Measurements from ENCODE around the gene WDR31.

The WDR31 gene

GRCh38 chr9:113341712-113342410 is 1.8 kb upstream of the WDR31 start:
- DNase-seq (ENCODE audit: low read depth, low spot score): no peak

- no peak for DNase-seq (ENCODE audit: low read depth, low spot score)
Measured at GRCh38 chr9:113337714-113338113, 2.4 kb downstream of the WDR31 start.

- no peak for DNase-seq (ENCODE audit: low read depth, low spot score)
Measured at GRCh38 chr9:113331780-113332179, 8.3 kb downstream of the WDR31 start.

- no peak for DNase-seq (ENCODE audit: low read depth, low spot score)
Measured at GRCh38 chr9:113328045-113328782, 11.9 kb downstream of the WDR31 start.

DNA sequence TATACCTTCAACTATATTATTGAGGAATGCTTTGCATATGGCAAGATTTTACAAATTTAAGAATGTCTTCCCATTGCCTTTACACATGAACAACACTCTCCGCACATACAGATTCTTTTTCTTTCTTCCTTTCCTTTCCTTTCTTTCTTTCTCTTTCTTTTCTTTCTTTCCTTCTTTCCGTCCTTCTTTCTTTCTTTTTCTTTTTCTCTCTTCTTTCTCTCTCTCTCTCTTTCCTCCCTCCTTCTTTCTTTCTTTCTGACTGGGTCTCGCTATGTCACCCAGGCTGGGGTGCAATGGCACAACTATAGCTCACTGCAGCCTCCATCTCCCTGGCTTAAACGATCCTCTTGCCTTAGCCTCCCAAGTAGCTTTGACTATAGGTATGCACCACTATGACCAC is 13.8 kb downstream of the WDR31 start:
- no peak for DNase-seq (ENCODE audit: low read depth, low spot score)

GRCh38 chr9:113322671-113323070 is 17.4 kb downstream of the WDR31 start:
- no peak for DNase-seq (ENCODE audit: low read depth, low spot score)

DNA sequence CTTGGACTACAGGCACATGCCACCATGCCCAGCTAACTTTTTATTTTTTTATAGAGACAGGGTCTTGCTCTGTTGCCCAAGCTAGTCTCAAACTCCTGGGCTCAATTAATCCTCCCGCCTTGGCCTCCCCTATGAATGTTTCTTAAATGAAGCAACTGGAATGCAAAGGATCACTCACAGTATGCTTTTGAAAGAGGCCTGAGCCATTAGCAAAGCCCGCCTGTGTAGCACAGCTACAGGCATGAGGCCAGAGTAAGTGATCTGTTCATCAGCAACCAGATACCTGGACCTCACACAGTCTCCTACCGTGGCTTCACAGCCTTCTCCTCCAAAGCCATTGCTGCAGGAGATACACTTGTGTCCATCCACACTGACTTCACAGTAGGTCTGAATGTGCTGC is 20.0 kb downstream of the WDR31 start:
- no peak for DNase-seq (ENCODE audit: low read depth, low spot score)

- DNase-seq (ENCODE audit: low read depth, low spot score): no peak
Measured at GRCh38 chr9:113319054-113319453, 21.0 kb downstream of the WDR31 start.

GRCh38 chr9:113317777-113318176 is 22.3 kb downstream of the WDR31 start:
- no peak for DNase-seq (ENCODE audit: low read depth, low spot score)

DNA sequence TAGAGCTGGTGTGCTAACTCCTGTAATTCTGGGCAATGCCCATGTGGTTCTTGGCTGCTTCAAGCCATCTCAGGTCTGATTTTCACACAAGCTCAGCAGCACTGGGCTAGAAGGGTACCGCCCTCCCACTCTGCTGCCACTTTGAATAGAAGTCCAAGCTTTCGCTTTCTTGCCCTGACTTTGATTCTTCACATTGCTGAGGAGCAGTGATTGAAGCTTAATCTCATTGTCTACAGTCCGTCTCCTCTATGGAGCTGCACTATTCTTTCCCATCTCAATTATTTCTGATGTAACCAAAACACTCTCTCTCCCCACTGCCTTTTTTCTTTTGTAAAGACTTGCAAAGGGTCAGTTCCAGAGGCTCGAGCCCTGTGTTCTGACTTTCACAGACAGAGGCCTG is 24.0 kb downstream of the WDR31 start:
- DNase-seq (ENCODE audit: low read depth, low spot score): no peak

GRCh38 chr9:113315231-113315630 is 24.8 kb downstream of the WDR31 start:
- DNase-seq (ENCODE audit: low read depth, low spot score): no peak

DNA sequence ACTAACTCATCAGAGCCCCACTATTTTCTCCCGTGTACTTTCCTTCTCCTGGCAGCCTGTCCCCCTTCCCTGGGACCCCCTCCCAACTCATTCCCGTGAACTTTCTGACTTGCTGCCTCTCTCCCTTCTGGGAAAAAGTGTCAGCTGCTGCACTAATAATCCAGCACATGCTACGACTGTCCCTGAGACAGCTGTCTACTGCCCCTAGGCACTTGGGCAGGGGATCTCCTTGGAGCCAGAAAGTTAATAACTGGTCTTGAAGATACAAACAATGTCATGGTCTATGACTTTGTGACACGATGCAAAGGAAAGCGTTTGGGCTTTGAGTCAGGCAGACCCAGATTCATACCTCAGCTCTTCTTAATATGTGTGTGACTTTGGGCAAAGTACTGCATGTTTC is 26.8 kb downstream of the WDR31 start:
- no peak for DNase-seq (ENCODE audit: low read depth, low spot score)

DNA sequence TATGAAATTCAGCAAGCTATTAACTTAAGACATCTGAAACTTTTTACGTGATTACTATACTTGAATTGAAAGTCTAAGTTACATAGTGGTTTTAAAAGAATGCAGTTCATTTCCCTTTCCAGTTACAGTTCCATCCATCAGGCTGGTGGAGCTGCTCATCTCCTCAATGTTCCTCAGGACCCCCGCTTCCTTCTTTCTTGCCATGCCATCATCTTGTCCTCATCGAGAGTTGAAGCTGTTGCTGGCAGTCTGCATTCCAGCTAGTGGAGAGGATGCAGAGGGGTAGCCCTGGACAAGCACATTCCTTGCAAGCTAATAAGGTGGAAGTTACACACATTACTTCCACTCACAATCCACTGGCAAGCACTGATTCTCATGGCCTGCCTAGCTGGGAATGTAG is 28.1 kb downstream of the WDR31 start:
- no peak for DNase-seq (ENCODE audit: low read depth, low spot score)

- no peak for DNase-seq (ENCODE audit: low read depth, low spot score)
Measured at GRCh38 chr9:113310538-113310937, 29.5 kb downstream of the WDR31 start.

DNA sequence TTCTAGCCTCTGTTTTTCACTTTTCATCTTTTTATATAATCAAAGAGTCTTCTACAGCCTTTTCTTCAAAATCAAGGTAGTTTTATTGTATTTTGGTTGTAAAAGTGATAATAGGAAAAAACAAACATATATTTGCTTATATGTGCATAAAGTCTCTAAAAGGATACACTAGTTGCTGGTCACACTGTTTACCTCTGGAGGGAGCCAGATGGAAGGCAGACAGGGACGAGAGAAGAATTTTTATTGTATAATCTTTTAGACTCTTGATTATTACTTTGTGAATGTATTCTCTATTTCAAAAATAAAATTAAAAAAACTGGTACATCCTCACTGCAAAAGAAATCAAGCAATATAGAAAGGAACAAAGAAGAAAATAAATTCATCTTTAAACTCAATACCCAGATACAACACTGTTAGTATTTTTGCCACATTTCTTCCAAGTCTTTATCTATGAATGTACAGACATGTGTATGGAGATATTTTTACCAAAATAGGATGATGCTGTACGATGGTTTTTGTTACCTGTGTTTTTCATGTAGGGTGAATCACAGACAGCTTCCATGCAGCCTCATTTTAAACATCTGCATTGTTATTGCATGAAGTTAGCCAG is 30.8 kb downstream of the WDR31 start:
- DNase-seq (ENCODE audit: low read depth, low spot score): no peak

DNA sequence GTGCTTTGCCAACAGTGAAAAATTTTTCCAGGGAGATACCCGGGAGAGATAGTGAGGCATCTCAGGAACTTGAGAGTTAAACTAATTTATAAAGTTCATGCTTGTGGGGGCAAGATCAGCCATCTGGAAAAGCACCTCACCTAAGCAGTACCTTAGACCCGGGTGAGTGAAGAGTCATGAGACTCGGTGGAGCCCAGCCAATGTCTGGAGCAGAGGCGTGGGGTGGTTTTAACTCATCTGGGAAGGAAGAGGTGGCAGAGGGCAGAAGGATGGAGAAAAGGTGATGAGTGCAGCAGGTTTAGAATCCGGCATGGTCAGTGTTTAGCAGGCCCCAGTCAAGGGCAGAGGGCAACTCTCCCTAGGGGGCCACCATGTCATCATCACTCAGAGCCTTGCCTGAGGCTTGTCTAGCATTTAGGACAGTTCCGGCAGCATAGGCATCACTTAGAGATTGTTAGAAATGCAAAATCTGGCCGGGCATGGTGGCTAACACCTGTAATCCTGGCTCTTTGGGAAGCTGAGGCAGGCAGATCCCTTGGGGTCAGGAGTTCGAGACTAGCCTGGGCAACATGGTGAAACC is 32.6 kb downstream of the WDR31 start:
- DNase-seq (ENCODE audit: low read depth, low spot score): no peak

- DNase-seq (ENCODE audit: low read depth, low spot score): no peak
Measured at GRCh38 chr9:113306566-113306965, 33.5 kb downstream of the WDR31 start.

DNA sequence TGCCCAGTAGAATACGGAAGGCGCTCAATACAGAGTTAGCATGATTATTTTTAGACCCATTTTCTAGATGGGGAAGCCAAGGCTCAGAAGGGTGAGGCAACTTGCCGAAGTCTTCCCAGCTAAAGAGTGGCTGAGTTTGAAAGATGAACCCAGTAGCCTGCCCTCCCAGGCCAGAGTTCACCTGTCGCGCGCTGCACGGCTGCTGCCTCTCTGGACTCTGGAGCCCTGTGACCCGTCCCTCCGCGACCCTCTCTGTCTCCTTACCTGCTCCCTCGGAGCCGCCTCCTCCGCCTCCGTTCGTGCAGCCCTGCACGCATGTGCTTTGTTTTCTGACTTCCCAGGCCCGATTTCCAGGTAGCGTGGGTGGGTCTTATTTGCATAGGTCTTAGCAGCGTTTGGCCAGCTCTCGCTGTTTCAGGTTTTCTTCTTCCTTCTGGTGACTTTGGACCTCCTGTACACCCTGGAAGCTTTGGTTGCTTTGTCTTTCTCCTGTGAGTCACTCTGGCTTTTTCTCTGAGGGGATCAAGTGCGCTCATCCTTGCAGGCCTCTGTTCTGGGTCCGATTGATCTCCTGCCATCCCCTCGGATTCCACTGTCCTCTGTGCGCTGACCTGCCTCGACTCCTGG is 37.2 kb downstream of the WDR31 start, which contains the start of gene RNF183:
TSS of gene RNF183 (minus strand) at position 585 of the 627 bp plus-strand sequence. CDS start 5,192 bp downstream, outside the sequence.
- no peak for DNase-seq (ENCODE audit: low read depth, low spot score)

- no peak for DNase-seq (ENCODE audit: low read depth, low spot score)
Measured at GRCh38 chr9:113301548-113301947, 38.5 kb downstream of the WDR31 start.

GRCh38 chr9:113299800-113300292 is 40.2 kb downstream of the WDR31 start:
- no peak for DNase-seq (ENCODE audit: low read depth, low spot score)

DNA sequence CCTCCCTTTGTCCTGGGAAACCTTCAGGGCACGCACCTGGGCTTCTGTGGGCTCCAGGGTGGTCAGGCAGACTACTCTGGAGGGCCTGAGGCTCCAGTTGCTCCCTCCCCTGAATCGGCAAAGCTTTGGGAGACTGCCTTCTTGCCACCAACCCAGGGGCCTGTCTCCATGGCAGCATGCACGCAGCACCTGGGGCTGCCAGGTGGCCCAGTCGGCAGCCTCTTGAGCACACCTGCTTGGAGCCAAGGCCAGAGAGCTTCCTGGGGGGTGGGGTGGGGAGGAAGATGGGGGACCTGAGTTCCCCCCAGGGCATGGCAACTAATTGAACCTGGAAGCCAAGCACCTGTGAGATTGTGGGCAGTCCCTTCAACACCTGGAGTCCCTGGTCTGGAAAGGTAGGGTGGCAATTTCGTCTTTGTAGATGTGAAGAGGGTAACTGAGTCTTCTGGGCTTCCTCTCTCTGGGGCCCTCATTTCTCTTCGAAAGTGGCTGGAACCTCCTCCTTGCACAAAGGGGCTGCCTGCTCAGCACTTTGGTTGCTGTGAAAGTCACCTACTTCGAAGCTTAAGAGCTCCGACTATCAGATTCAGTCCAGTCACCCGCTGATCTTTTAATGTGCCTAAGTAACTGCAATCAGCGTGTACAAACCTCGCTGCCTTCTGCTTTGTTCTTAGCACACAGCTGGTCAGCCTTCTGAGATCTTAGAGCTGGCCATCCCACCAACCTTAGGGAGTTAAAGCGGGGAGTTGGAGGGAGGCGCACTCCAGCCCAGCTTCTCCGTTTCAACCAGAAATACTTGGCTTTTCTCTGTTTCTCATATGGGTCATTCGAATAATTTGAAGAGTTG is 40.9 kb downstream of the WDR31 start:
- DNase-seq (ENCODE audit: low read depth, low spot score): no peak
